ENCODE results near the gene LONP1. TPM values are rescaled to one million over a fixed set of nuclear protein-coding genes. Genes with fewer than 3 reads are reported as not detected.

Gene LONP1
- total RNA-seq, 4 donors from 2014 or later = 40.9 to 81.7 (median 61.2) TPM

DNA sequence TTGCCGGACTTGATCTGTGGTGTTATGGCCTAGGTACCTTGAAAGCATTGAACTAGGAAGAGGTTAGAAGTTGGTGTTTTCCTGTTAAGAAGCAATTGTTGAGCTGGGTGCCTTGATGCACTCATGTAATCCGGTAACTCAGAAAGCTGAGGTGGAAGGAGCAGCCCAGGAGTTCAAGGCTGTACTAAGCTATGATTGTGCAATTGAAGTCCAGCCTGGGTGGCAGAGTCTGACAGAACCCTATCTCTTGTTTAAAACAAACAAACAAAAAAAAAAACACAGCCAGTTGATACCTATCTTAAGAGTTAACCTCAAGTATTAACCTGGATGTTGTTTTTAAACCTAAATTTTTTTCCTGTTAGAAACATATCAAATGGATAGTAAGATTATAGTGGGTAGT lies 77.7 kb downstream of the LONP1 start:
- WGBS, 2 donors = 86 to 95% methylated on average over 2 of the region's 2 CpGs
- peak in 1 of 2 donors; percentile 34 for DNase-seq (ENCODE audit: low spot score in 2 of 2)
- no peak for TF ChIP-seq POLR2A (IDR thresholded peaks at IDR 0.05)
- TF ChIP-seq, protein P1, sequence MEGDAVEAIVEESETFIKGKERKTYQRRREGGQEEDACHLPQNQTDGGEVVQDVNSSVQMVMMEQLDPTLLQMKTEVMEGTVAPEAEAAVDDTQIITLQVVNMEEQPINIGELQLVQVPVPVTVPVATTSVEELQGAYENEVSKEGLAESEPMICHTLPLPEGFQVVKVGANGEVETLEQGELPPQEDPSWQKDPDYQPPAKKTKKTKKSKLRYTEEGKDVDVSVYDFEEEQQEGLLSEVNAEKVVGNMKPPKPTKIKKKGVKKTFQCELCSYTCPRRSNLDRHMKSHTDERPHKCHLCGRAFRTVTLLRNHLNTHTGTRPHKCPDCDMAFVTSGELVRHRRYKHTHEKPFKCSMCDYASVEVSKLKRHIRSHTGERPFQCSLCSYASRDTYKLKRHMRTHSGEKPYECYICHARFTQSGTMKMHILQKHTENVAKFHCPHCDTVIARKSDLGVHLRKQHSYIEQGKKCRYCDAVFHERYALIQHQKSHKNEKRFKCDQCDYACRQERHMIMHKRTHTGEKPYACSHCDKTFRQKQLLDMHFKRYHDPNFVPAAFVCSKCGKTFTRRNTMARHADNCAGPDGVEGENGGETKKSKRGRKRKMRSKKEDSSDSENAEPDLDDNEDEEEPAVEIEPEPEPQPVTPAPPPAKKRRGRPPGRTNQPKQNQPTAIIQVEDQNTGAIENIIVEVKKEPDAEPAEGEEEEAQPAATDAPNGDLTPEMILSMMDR (IDR thresholded peaks at IDR 0.05) = no peak
- intact Hi-C loops (cut with DNase I; ENCODE audit: low total_unique reads) = no loop called here
- H3K4me3 ChIP-seq (ENCODE audit: low read depth, poor library complexity, severe bottlenecking) = no peak overlapping the region

Other genes starting within 250 kb of the LONP1 start
- gene TINCR, start 152.2 kb downstream of the LONP1 start, total RNA-seq = 100 to 1,000 TPM; 250 to 282 (median 259) TPM
- gene SAFB2, start 97.4 kb downstream of the LONP1 start, total RNA-seq = 10 to 100 TPM; 14.0 to 51.2 (median 28.7) TPM
- gene SAFB, start 97.1 kb downstream of the LONP1 start, total RNA-seq = 100 to 1,000 TPM in 1 of 4 donors, 10 to 100 TPM in 3; 41.6 to 136 (median 80.4) TPM
- gene MICOS13, start 39.6 kb downstream of the LONP1 start, total RNA-seq = 10 to 100 TPM; 43.6 to 65.5 (median 54.1) TPM
- 10 to 100 TPM; 20.1 to 38.1 (median 24.8) TPM for gene HSD11B1L, start 39.1 kb downstream of the LONP1 start, total RNA-seq
- gene RPL36, start 29.9 kb downstream of the LONP1 start, total RNA-seq = 1,000 to 10,000 TPM; 1,101 to 1,427 (median 1,254) TPM
- gene CATSPERD, start 491 bp upstream of the LONP1 start, total RNA-seq = not detected
- 1 to 10 TPM in 1 of 4 donors, under 1 TPM in 3; 0.25 to 1.2 (median 0.62) TPM for gene PRR22, start 64.6 kb upstream of the LONP1 start, total RNA-seq
- 100 to 1,000 TPM in 1 of 4 donors, 10 to 100 TPM in 3; 36.0 to 107 (median 67.4) TPM for gene DUS3L, start 71.0 kb upstream of the LONP1 start, total RNA-seq
- 1 to 10 TPM; 6.5 to 7.9 (median 7.2) TPM for gene NRTN, start 84.9 kb upstream of the LONP1 start, total RNA-seq
- under 1 TPM in 2 of 4 donors, not detected in 2; 0.23 to 0.29 TPM for gene FUT6, start 119.6 kb upstream of the LONP1 start, total RNA-seq
- 1 to 10 TPM in 3 of 4 donors, under 1 TPM in 1; 0.76 to 3.8 (median 1.9) TPM for gene FUT3, start 131.3 kb upstream of the LONP1 start, total RNA-seq
- not detected for gene FUT5, start 150.4 kb upstream of the LONP1 start, total RNA-seq
- 100 to 1,000 TPM; 123 to 215 (median 163) TPM for gene NDUFA11, start 183.6 kb upstream of the LONP1 start, total RNA-seq
- gene VMAC, start 184.7 kb upstream of the LONP1 start, total RNA-seq = 10 to 100 TPM; 10.2 to 15.2 (median 10.8) TPM
- 10 to 100 TPM in 3 of 4 donors, 1 to 10 TPM in 1; 3.5 to 14.5 (median 11.5) TPM for gene CAPS, start 194.1 kb upstream of the LONP1 start, total RNA-seq

Measured in lower leg skin (tissue), 4 donors.